ENCODE measurements around the gene GZMM. TPM values are rescaled to one million over a fixed set of nuclear protein-coding genes. Genes with fewer than 3 reads are reported as not detected.

The GZMM gene
- total and polyA plus RNA-seq, 2 of the 13 experiments (the other 11 are each of a cell fraction or from before 2014, with no cell fraction given) = 0.07 TPM; not detected in 1

GRCh38 chr19:514166-514663, 29.6 kb upstream of the GZMM start (continued):
- TF ChIP-seq TBP (CRISPR knock-in tag; IDR thresholded peaks at IDR 0.05) = no peak
- no peak for TF ChIP-seq ZNF746 (CRISPR knock-in tag; IDR thresholded peaks at IDR 0.05)
- TF ChIP-seq TRAFD1 (CRISPR knock-in tag; IDR thresholded peaks at IDR 0.05; ENCODE audit: borderline replicate concordance) = no peak
- no peak for TF ChIP-seq CBX2 (IDR thresholded peaks at IDR 0.05; ENCODE audit: low read depth, low read length)
- TF ChIP-seq CBX2 (CRISPR knock-in tag; IDR thresholded peaks at IDR 0.05; ENCODE audit: low read depth) = no peak
- TF ChIP-seq DZIP1 (CRISPR knock-in tag; IDR thresholded peaks at IDR 0.05) = no peak
- 0 out of 2 replicates have a peak, but pooled peaks have one; percentile 28 for TF ChIP-seq BORCS8-MEF2B (CRISPR knock-in tag; IDR thresholded peaks at IDR 0.05)
- TF ChIP-seq CEBPB (IDR thresholded peaks at IDR 0.05; ENCODE audit: borderline replicate concordance, low read depth, low read length) = no peak
- TF ChIP-seq ZNF136 (CRISPR knock-in tag; IDR thresholded peaks at IDR 0.05; ENCODE audit: low read depth) = no peak
- peak; percentile 32 for TF ChIP-seq ZNF883 (CRISPR knock-in tag; IDR thresholded peaks at IDR 0.05; ENCODE audit: not compliant biosample characterization)
- no peak for TF ChIP-seq RBAK (CRISPR knock-in tag; IDR thresholded peaks at IDR 0.05)
- no peak for TF ChIP-seq KLF16 (CRISPR knock-in tag; IDR thresholded peaks at IDR 0.05)
- no peak for TF ChIP-seq TBL1XR1 (IDR thresholded peaks at IDR 0.05; ENCODE audit: borderline replicate concordance, low read length, partially characterized antibody)
- no peak for TF ChIP-seq ZNF18 (CRISPR knock-in tag; IDR thresholded peaks at IDR 0.05; ENCODE audit: insufficient replicate concordance)
- TF ChIP-seq MXI1 (IDR thresholded peaks at IDR 0.05; ENCODE audit: borderline replicate concordance, low read depth, low read length) = no peak
- TF ChIP-seq ZC3H13 (CRISPR knock-in tag; IDR thresholded peaks at IDR 0.05) = 0 out of 2 replicates have a peak, but pooled peaks have one; percentile 27
- no peak for TF ChIP-seq KLF11 (CRISPR knock-in tag; IDR thresholded peaks at IDR 0.05)
- TF ChIP-seq ZNF713 (CRISPR knock-in tag; IDR thresholded peaks at IDR 0.05) = no peak
- no peak for TF ChIP-seq ATAD3A (CRISPR knock-in tag; IDR thresholded peaks at IDR 0.05)
- no peak for TF ChIP-seq PAXIP1 (CRISPR knock-in tag; conservative IDR thresholded peaks at IDR 0.05)
- no peak for TF ChIP-seq NONO (IDR thresholded peaks at IDR 0.05)
- no peak for TF ChIP-seq NONO (CRISPR knock-in tag; conservative IDR thresholded peaks at IDR 0.05)

All from HepG2 (cell line).